ENCODE measurements around the gene SPI1. TPM values are rescaled to one million over a fixed set of nuclear protein-coding genes. Genes with fewer than 3 reads are reported as not detected.

SPI1 gene
- total RNA-seq, 3 donors from 2014 or later: 12.5 to 34.9 (median 15.2) TPM

GRCh38 chr11:47333886-47334443, 44.4 kb downstream of the SPI1 start:
- Histone ChIP-seq H3K36me3 (no peaks in the 10 kb centered on the region), H3K27ac (no peak overlapping the region), H3K4me1 (no peaks in the 10 kb centered on the region), H3K4me3 (no peak overlapping the region), H3K9me3 (no peaks in the 10 kb centered on the region), H3K27me3 (no peaks in the 10 kb centered on the region)
- no peak for DNase-seq (ENCODE audit: low spot score in 2 of 2)
- no peak for TF ChIP-seq POLR2AphosphoS5 (IDR thresholded peaks at IDR 0.05)
- TF ChIP-seq POLR2A (IDR thresholded peaks at IDR 0.05): no peak
- TF ChIP-seq CTCF (IDR thresholded peaks at IDR 0.05): no peak
- intact Hi-C loops (cut with DNase I; ENCODE audit: low total_unique reads): no loop called here

GRCh38 chr11:47333526-47333845, 44.9 kb downstream of the SPI1 start:
- DNase-seq (ENCODE audit: low spot score in 2 of 2): no peak
- no peak for TF ChIP-seq CTCF (IDR thresholded peaks at IDR 0.05)
- no peak for TF ChIP-seq POLR2A (IDR thresholded peaks at IDR 0.05)
- TF ChIP-seq POLR2AphosphoS5 (IDR thresholded peaks at IDR 0.05): no peak
- no peaks in the 10 kb centered on the region for H3K4me1 ChIP-seq
- H3K4me3 ChIP-seq: no peak overlapping the region
- H3K36me3 ChIP-seq: no peaks in the 10 kb centered on the region
- no peaks in the 10 kb centered on the region for H3K27me3 ChIP-seq
- no peaks in the 10 kb centered on the region for H3K9me3 ChIP-seq
- intact Hi-C loops (cut with DNase I; ENCODE audit: low total_unique reads): no loop called here
- H3K27ac ChIP-seq: no peak overlapping the region

GRCh38 chr11:47332791-47333525, 45.4 kb downstream of the SPI1 start:
- no peak for DNase-seq (ENCODE audit: low spot score in 2 of 2)

GRCh38 chr11:47332303-47332711, 46.0 kb downstream of the SPI1 start:
- DNase-seq (ENCODE audit: low spot score in 2 of 2): no peak
- Histone ChIP-seq H3K9me3 (no peaks in the 10 kb centered on the region), H3K4me3 (no peak overlapping the region), H3K27ac (no peak overlapping the region), H3K4me1 (no peaks in the 10 kb centered on the region), H3K27me3 (no peaks in the 10 kb centered on the region), H3K36me3 (no peaks in the 10 kb centered on the region)
- intact Hi-C loops (cut with DNase I; ENCODE audit: low total_unique reads): no loop called here
- TF ChIP-seq POLR2AphosphoS5 (IDR thresholded peaks at IDR 0.05): no peak

More at GRCh38 chr11:47332791-47333525, 45.4 kb downstream of the SPI1 start:
- H3K9me3 ChIP-seq: no peaks in the 10 kb centered on the region
- intact Hi-C loops (cut with DNase I; ENCODE audit: low total_unique reads): no loop called here
- no peak overlapping the region for H3K27ac ChIP-seq
- no peaks in the 10 kb centered on the region for H3K4me1 ChIP-seq
- no peak overlapping the region for H3K4me3 ChIP-seq
- H3K27me3 ChIP-seq: no peaks in the 10 kb centered on the region
- H3K36me3 ChIP-seq: no peaks in the 10 kb centered on the region
- TF ChIP-seq POLR2A (IDR thresholded peaks at IDR 0.05) (no peak), POLR2AphosphoS5 (IDR thresholded peaks at IDR 0.05) (no peak), CTCF (IDR thresholded peaks at IDR 0.05) (no peak)

GRCh38 chr11:47331454-47332302, 46.7 kb downstream of the SPI1 start:
- DNase-seq (ENCODE audit: low spot score in 2 of 2): no peak
- Histone ChIP-seq H3K36me3 (no peaks in the 10 kb centered on the region), H3K9me3 (no peaks in the 10 kb centered on the region), H3K4me1 (no peaks in the 10 kb centered on the region), H3K27ac (no peak overlapping the region), H3K27me3 (no peaks in the 10 kb centered on the region), H3K4me3 (no peak overlapping the region)
- intact Hi-C loops (cut with DNase I; ENCODE audit: low total_unique reads): no loop called here
- no peak for TF ChIP-seq POLR2A (IDR thresholded peaks at IDR 0.05)
- no peak for TF ChIP-seq POLR2AphosphoS5 (IDR thresholded peaks at IDR 0.05)
- no peak for TF ChIP-seq CTCF (IDR thresholded peaks at IDR 0.05)

All from breast epithelium (tissue), 4 donors.